Retinal pigment epithelial cell (primary cell): ENCODE measurements around the gene C1orf105.
"Not testable (repeated sequence)": the region's sequence is repeated elsewhere in the genome, so short reads cannot be mapped to it uniquely, and the experiment has no call there.

Source experiments
- DNase-seq: peaks from one replicate; pipeline ENCODE4 v3.0.0-alpha.2; 2010; ENCODE audit warnings: low read depth
- H3K4me3 ChIP-seq: 2 replicates; pipeline ENCODE4 v1.5.1; 2011; ENCODE audit warnings: mild to moderate bottlenecking, low read length, control low read depth, moderate library complexity
- CTCF ChIP-seq: conservative IDR thresholded peaks from 2 replicates; pipeline ENCODE4 v1.5.1; 2011; ENCODE audit warnings: low read depth, low read length, control low read depth, inconsistent platforms

Gene C1orf105

GRCh38 chr1:172425339-172425738 is 4.9 kb downstream of the C1orf105 start:
- no peak overlapping the region for H3K4me3 ChIP-seq
- TF ChIP-seq CTCF, result no peak
- no peak for DNase-seq

GRCh38 chr1:172427191-172427590 is 6.7 kb downstream of the C1orf105 start:
- DNase-seq, result no peak
- TF ChIP-seq CTCF, result no peak
- H3K4me3 ChIP-seq, result no peak overlapping the region

GRCh38 chr1:172429331-172430127 is 9.0 kb downstream of the C1orf105 start:
- DNase-seq, result no peak
- TF ChIP-seq CTCF, result peak; percentile 77
- no peak overlapping the region for H3K4me3 ChIP-seq

GRCh38 chr1:172430128-172430454 is 9.6 kb downstream of the C1orf105 start:
- no peak for DNase-seq
- H3K4me3 ChIP-seq, result no peak overlapping the region
- TF ChIP-seq CTCF, result no peak

GRCh38 chr1:172431204-172431603 is 10.7 kb downstream of the C1orf105 start:
- H3K4me3 ChIP-seq, result no peak overlapping the region
- no peak for TF ChIP-seq CTCF
- no peak for DNase-seq

- no peak for DNase-seq
- no peak for TF ChIP-seq CTCF
- no peak overlapping the region for H3K4me3 ChIP-seq
These were observed 11.3 kb downstream of the C1orf105 start for GRCh38 chr1:172431721-172432192.

GRCh38 chr1:172437183-172437582 is 16.7 kb downstream of the C1orf105 start:
- DNase-seq, result not testable (repeated sequence)

More at GRCh38 chr1:172437183-172437582, 16.7 kb downstream of the C1orf105 start:
- H3K4me3 ChIP-seq, result not testable (repeated sequence)
